ENCODE measurements around the gene VSIR. TPM values are rescaled to one million over a fixed set of nuclear protein-coding genes. Genes with fewer than 3 reads are reported as not detected.

The VSIR gene
- total and polyA plus RNA-seq, 9 of the 15 experiments (the other 6 are each of a cell fraction or from before 2014, with no cell fraction given), result 0.14 to 20.5 (median 9.3) TPM

GRCh38 chr10:71712572-71713134 lies 60.7 kb downstream of the VSIR start (continued):
- TF ChIP-seq IRF9 (tag; IDR thresholded peaks at IDR 0.05) (no peak), HMGN3 (IDR thresholded peaks at IDR 0.05; ENCODE audit: borderline replicate concordance, extremely low read depth, insufficient read length, low read depth, low read length) (peak; percentile 0), ZNF263 (CRISPR knock-in tag; IDR thresholded peaks at IDR 0.05; ENCODE audit: borderline replicate concordance) (0 out of 2 replicates have a peak, but pooled peaks have one; percentile 22), FOXA3 (CRISPR knock-in tag; conservative IDR thresholded peaks at IDR 0.05 in 1 of 2, IDR thresholded peaks at IDR 0.05 in 1 of 2) (no peak), ZBTB7A (IDR thresholded peaks at IDR 0.05; ENCODE audit: borderline replicate concordance, control insufficient read depth, low read depth, low read length) (peak; percentile 26; the same call in 1 of the 2 replicates), GABPB1 (CRISPR knock-in tag; IDR thresholded peaks at IDR 0.05) (0 out of 2 replicates have a peak, but pooled peaks have one; percentile 33), MGA (IDR thresholded peaks at IDR 0.05) (peak; percentile 16; the same call in 1 of the 2 replicates), TARDBP (IDR thresholded peaks at IDR 0.05) (no peak), KAT8 (IDR thresholded peaks at IDR 0.05; ENCODE audit: low read depth) (no peak), CREM (IDR thresholded peaks at IDR 0.05; ENCODE audit: low read depth) (0 out of 2 replicates have a peak, but pooled peaks have one; percentile 5), IRF1 (CRISPR knock-in tag; IDR thresholded peaks at IDR 0.05; ENCODE audit: borderline replicate concordance) (no peak), CBFB (CRISPR knock-in tag; IDR thresholded peaks at IDR 0.05) (0 out of 2 replicates have a peak, but pooled peaks have one; percentile 35), TRIM28 (IDR thresholded peaks at IDR 0.05) (no peak), JUN (IDR thresholded peaks at IDR 0.05; ENCODE audit: borderline replicate concordance, low read depth, low read length) (no peak), JUN (CRISPR knock-in tag; IDR thresholded peaks at IDR 0.05; ENCODE audit: borderline replicate concordance) (no peak)
